Large intestine (tissue), 3 donors: ENCODE data around the gene SMARCAL1. TPM values are rescaled to one million over a fixed set of nuclear protein-coding genes. Genes with fewer than 3 reads are reported as not detected.
"Not testable (repeated sequence)": the region's sequence is repeated elsewhere in the genome, so short reads cannot be mapped to it uniquely, and the experiment has no call there.

Experiments used
- DNase-seq, 2 donors: peaks; one replicate each; pipeline versions ENCODE4 v3.0.0 to v3.0.0-alpha.2; 2013
- H3K27ac ChIP-seq: one replicate; pipeline ENCODE4 v1.5.1; 2013; ENCODE audit warnings: low read length
- H3K27me3 ChIP-seq: 2 replicates; pipeline ENCODE4 v1.6.1; 2013; ENCODE audit warnings: low read length; ENCODE audit not compliant: control insufficient read depth, insufficient read depth
- H3K36me3 ChIP-seq: 2 replicates; pipeline ENCODE4 v1.6.1; 2013; ENCODE audit warnings: low read length; ENCODE audit not compliant: control insufficient read depth, insufficient read depth
- H3K4me1 ChIP-seq: one replicate; pipeline ENCODE4 v1.6.1; 2013; ENCODE audit warnings: low read length; ENCODE audit not compliant: control insufficient read depth, insufficient read depth
- H3K4me3 ChIP-seq: one replicate; pipeline ENCODE4 v1.5.1; 2013; ENCODE audit warnings: low read length
- H3K9me3 ChIP-seq: one replicate; pipeline ENCODE4 v1.6.1; 2013; ENCODE audit warnings: mild to moderate bottlenecking, low read depth, low read length, moderate library complexity; ENCODE audit not compliant: control insufficient read depth
- WGBS: methylation state at CpG from one replicate; pipeline ENCODE4 v1.1.5; 2013; ENCODE audit warnings: low lambda C conversion rate; ENCODE audit not compliant: insufficient coverage; 5-methylcytosine and 5-hydroxymethylcytosine counted together
- polyA plus RNA-seq: library from polyadenylated mRNA; unstranded; fragments of 120-200 nt; gene quantifications from one replicate; pipeline ENCODE4 v1.2.1, GENCODE V29; 2013

The SMARCAL1 gene
- polyA plus RNA-seq, 1 donor: 14.7 TPM

- Histone ChIP-seq H3K4me3 (no peak overlapping the region), H3K27me3 (peaks cover 59% of the 10 kb centered on the region)
- WGBS: 33% methylated on average over 3 of the region's 6 CpGs
These were observed 39.5 kb upstream of the SMARCAL1 start for GRCh38 chr2:216372761-216373291.

GRCh38 chr2:216373896-216374295 is 38.4 kb upstream of the SMARCAL1 start:
- Histone ChIP-seq H3K27me3 (peaks cover 54% of the 10 kb centered on the region), H3K9me3 (no peaks in the 10 kb centered on the region), H3K36me3 (no peaks in the 10 kb centered on the region), H3K4me1 (peaks cover 3% of the 10 kb centered on the region), H3K4me3 (no peak overlapping the region), H3K27ac (no peak overlapping the region)
- DNase-seq: no peak

More at GRCh38 chr2:216372761-216373291, 39.5 kb upstream of the SMARCAL1 start:
- no peaks in the 10 kb centered on the region for H3K9me3 ChIP-seq
- no peak for DNase-seq
- no peak overlapping the region for H3K27ac ChIP-seq
- H3K4me1 ChIP-seq: peaks cover 3% of the 10 kb centered on the region
- no peaks in the 10 kb centered on the region for H3K36me3 ChIP-seq

GRCh38 chr2:216375286-216375685 is 37.0 kb upstream of the SMARCAL1 start:
- WGBS: no CpG with 5 or more reads among the region's 1 CpG
- Histone ChIP-seq H3K36me3 (no peaks in the 10 kb centered on the region), H3K4me1 (peaks cover 3% of the 10 kb centered on the region), H3K27ac (no peak overlapping the region), H3K9me3 (no peaks in the 10 kb centered on the region), H3K27me3 (peaks cover 42% of the 10 kb centered on the region), H3K4me3 (no peak overlapping the region)
- no peak for DNase-seq

GRCh38 chr2:216379977-216380376 is 32.3 kb upstream of the SMARCAL1 start:
- no peak overlapping the region for H3K27ac ChIP-seq
- H3K36me3 ChIP-seq: no peaks in the 10 kb centered on the region
- no CpG with 5 or more reads among the region's 5 CpGs for WGBS
- H3K4me1 ChIP-seq: no peaks in the 10 kb centered on the region
- no peaks in the 10 kb centered on the region for H3K9me3 ChIP-seq
- H3K27me3 ChIP-seq: peaks cover 8% of the 10 kb centered on the region
- no peak for DNase-seq
- H3K4me3 ChIP-seq: no peak overlapping the region

- not testable (repeated sequence) for DNase-seq, H3K27me3 ChIP-seq, H3K9me3 ChIP-seq, H3K36me3 ChIP-seq, H3K4me3 ChIP-seq, H3K4me1 ChIP-seq, H3K27ac ChIP-seq
- WGBS: no CpG with 5 or more reads among the region's 2 CpGs
These were observed 27.9 kb upstream of the SMARCAL1 start for GRCh38 chr2:216384409-216384808.

- Histone ChIP-seq H3K4me1 (no peaks in the 10 kb centered on the region), H3K36me3 (no peaks in the 10 kb centered on the region), H3K27ac (no peak overlapping the region), H3K27me3 (peaks cover 2% of the 10 kb centered on the region), H3K4me3 (no peak overlapping the region), H3K9me3 (no peaks in the 10 kb centered on the region)
- WGBS: 50% methylated on average over 2 of the region's 2 CpGs
- DNase-seq: no peak
These were observed 26.8 kb upstream of the SMARCAL1 start for GRCh38 chr2:216385478-216385877.

GRCh38 chr2:216387262-216387661 is 25.0 kb upstream of the SMARCAL1 start:
- Histone ChIP-seq H3K27me3 (peaks cover 2% of the 10 kb centered on the region), H3K4me1 (no peaks in the 10 kb centered on the region), H3K9me3 (no peaks in the 10 kb centered on the region), H3K36me3 (no peaks in the 10 kb centered on the region), H3K4me3 (no peak overlapping the region), H3K27ac (no peak overlapping the region)
- no peak for DNase-seq
- 100% methylated on average over 1 of the region's 2 CpGs for WGBS

GRCh38 chr2:216388046-216388884 is 24.0 kb upstream of the SMARCAL1 start:
- no peak for DNase-seq
- no peak overlapping the region for H3K27ac ChIP-seq
- no CpG with 5 or more reads among the region's 5 CpGs for WGBS

GRCh38 chr2:216389570-216389969 is 22.7 kb upstream of the SMARCAL1 start:
- no peaks in the 10 kb centered on the region for H3K4me1 ChIP-seq
- no peaks in the 10 kb centered on the region for H3K9me3 ChIP-seq
- H3K4me3 ChIP-seq: no peak overlapping the region
- no peak overlapping the region for H3K27ac ChIP-seq
- H3K27me3 ChIP-seq: peaks cover 5% of the 10 kb centered on the region
- 100% methylated on average over 1 of the region's 1 CpG for whole genome bisulfite sequencing
- no peak for DNase-seq
- H3K36me3 ChIP-seq: no peaks in the 10 kb centered on the region

More at GRCh38 chr2:216388046-216388884, 24.0 kb upstream of the SMARCAL1 start:
- H3K27me3 ChIP-seq: peaks cover 2% of the 10 kb centered on the region
- no peaks in the 10 kb centered on the region for H3K4me1 ChIP-seq
- H3K9me3 ChIP-seq: no peaks in the 10 kb centered on the region
- no peaks in the 10 kb centered on the region for H3K36me3 ChIP-seq
- H3K4me3 ChIP-seq: no peak overlapping the region

GRCh38 chr2:216391401-216391800 is 20.9 kb upstream of the SMARCAL1 start:
- no peak for DNase-seq
- no peak overlapping the region for H3K4me3 ChIP-seq
- no CpG with 5 or more reads among the region's 6 CpGs for WGBS
- H3K4me1 ChIP-seq: no peaks in the 10 kb centered on the region
- H3K27ac ChIP-seq: no peak overlapping the region
- H3K9me3 ChIP-seq: no peaks in the 10 kb centered on the region
- peaks cover 10% of the 10 kb centered on the region for H3K27me3 ChIP-seq
- H3K36me3 ChIP-seq: no peaks in the 10 kb centered on the region
